NCI-H146 treated with DMSO at 0.1 percent for 48 hours (cell line): ENCODE results near the gene NUDT3.
A peak's percentile ranks its signal among the peaks of the same experiment; 100 is the strongest.
"Not testable (repeated sequence)": the region's sequence is repeated elsewhere in the genome, so short reads cannot be mapped to it uniquely, and the experiment has no call there.

ENCODE experiments used
- DNase-seq: peaks from one replicate; lab custom pipeline; 2025; ENCODE audit not compliant: unreplicated experiment; lab: John Stamatoyannopoulos, UW

The NUDT3 gene

DNA sequence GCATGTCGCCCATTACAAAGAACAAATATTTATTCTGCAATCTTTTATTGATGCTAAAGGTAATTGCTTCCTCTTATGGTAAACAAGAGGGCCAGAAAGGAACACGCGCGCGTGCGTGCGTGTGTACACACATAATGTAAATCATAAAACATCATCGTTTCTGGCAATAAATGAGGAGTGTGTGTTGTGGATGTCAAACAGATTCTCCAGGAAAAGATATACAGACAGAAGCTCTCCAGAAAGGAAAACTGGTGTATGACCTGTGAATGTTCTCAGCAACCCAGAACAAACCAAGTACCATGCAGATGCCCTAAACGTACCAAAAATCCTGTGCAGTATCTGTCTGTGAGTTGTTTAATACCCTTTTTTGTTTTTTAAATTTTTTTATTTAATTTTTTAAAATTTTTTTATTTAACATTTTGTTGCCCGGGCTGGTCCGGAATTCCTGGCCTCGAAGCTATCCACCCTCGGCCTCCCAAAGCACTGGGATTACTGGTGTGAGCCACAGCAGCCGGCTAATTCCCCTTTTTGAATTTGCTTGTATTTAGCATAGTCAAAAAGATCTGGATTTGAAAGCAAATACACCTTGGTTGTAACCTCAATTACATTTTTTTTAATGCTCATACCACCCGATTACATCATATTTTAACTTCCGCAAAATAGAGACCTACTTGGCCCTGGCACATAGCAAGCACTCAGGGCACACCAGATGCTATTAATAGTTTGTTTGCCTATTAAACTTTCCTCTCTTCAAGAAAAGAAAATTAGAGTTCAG, 909 bp upstream of the NUDT3 start:
- peak; percentile 55 for DNase-seq

DNA sequence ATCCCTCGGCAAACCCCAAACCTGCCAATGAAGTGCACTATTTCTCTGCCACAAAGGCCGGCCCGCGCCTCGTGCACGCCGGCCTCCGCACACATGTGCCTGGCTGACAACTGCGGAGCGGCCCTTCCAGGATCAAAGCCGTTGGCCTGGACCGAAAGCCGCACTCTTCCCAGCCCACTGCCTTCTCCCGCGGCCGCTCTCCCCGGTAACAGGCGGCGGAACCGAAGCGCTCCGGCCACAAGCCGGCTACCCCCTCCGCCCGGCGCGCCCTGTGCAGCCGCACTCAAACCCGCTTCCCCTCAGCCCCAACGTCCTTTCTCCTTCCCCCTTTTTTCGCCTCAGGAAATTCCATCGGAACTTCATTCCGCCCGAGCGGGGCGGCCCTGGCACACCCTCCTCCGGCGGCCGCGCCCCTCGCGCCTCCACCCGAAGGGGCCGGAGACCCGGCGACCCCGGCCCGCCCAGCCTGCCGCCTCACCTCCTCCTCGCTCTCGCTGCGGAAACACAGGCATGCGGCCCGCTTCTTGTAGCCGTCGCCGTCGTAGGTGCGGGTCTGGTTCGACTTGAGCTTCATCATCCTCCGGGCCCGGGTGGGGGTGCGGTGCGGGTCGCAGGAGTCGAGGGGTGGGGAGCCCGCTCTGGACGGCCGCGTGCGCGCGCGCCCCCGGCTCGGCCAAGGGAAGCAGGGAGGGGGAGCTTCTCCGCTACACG, 528 bp downstream of the NUDT3 start:
- peak; percentile 37 for DNase-seq

DNA sequence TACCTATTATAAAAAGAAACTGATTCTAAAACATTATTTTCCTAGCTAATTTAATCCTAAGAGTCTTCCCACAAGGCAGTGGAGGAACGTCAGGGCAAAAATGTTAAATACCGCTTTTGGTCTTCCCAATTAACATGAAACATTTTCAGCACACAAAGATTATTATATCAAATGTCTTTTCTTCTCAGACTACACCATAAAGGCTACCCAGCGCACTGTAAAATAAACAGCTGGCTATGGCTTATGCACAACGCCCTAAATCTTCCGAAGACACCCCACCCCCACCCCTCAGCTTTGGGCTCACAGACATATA, 1.0 kb downstream of the NUDT3 start:
- DNase-seq: peak; percentile 46

- peak; percentile 46 for DNase-seq
Observed at GRCh38 chr6:34390531-34391472, 1.7 kb downstream of the NUDT3 start.

DNA sequence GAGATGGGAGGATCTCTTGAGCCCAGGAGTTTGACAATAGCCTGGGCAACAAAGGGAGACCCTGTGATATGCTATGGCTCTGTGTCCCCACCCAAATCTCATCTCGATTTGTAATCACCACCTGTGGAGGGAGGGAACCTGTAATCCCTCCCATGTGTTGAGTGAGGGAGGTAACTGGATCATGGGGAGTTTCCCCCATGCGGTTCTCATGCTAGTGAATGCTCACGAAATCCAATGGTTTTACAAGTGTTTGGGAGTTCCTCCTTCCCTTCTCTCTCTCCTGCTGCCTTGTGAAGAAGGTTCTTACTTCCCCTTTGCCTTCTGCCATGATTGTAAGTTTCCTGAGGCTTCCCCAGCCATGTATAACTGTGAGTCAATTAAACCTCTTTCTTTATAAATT, 3.4 kb downstream of the NUDT3 start:
- no peak for DNase-seq

- DNase-seq: no peak
Observed at GRCh38 chr6:34388421-34388820, 4.0 kb downstream of the NUDT3 start.

GRCh38 chr6:34386316-34387137, 5.9 kb downstream of the NUDT3 start:
- DNase-seq: no peak

GRCh38 chr6:34385793-34386195, 6.7 kb downstream of the NUDT3 start:
- peak; percentile 4 for DNase-seq

DNA sequence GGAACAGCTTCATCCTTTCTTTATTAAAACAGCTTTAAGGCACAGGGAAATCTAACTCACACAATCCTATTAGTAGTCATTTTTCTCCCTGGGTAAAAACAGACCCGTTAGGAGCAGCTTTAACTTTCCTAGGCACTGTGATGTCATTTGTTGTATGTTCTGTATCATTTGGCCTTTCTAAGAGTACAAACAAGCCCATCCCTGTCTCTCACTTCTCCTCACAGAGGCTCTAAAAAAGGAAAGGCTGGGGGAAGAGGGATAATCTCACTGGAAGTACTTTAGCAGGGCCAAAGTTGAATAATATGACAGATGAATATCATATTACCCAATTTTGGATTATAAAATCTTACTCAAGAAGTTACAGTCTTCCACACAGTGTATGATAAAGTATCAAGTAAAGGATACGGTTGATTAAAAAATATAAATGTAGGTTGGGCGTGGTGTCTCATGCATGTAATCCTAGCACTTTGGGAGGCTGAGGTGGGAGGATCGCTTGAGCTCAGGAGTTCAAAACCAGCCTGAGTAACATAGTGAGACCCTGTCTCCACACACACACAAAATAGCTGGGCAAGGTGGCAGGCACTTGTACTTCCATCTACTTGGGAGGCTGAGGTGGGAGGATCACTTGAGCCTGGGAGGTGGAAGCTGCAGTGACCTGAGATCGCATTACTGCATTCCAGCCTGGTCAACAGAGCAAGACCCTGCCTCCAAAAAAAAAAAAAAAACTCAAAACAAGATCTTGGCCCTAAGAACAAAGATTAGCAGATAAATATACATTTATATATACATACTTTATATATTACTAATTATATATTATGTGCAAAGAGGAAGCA, 7.9 kb downstream of the NUDT3 start:
- no peak for DNase-seq

DNA sequence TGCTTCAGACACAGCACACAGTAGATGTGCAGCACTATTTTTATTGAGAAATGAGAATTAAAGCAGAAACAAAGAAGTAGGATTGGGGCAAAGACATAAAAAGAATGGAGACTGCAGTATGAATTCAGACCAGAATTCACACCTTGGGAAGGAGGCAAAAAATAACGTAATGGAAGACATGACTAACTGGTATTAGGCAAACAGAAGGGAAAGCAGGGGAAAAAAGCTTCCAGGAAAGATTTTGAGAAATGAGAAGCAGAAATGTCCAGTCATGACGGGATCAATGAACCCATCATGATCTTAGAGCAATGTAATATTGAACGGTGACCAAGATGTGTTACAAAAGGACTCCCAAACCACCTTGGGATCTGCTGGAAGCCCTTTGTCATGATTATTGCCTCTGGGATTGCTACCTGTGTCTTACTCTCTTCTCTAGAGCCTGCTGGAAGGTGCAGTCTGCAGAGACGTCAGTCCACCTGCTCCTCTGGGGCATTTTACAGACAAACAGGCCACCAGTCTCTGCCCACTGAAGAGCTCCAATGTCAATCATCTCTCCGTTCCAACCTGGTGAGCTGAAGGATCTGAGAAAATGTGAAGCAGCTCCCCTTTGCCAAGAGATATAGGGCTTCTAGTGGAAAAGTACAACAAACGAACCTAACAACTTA, 8.7 kb downstream of the NUDT3 start:
- no peak for DNase-seq

- DNase-seq: no peak
Observed at GRCh38 chr6:34383161-34383631, 9.3 kb downstream of the NUDT3 start.

- DNase-seq: no peak
Observed at GRCh38 chr6:34381081-34381480, 11.4 kb downstream of the NUDT3 start.

DNA sequence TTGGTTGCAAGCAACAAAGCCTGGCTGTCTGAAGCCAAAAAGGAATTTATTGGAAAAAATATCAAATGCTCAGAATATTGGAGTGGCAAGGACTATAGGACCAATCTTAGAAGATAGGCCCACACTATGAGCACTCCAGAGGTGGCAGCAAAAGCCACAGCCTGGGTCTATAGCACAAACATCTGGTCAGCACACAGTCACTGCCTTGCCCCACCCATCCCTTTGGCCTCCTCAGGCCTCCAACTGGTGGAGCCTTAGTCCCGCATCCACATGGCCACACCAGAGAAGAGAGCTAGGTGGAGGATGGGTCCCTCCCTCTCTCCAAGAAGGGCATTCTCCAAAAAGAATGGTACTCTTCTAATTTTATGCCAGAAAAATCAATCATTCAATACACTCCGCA, 14.0 kb downstream of the NUDT3 start:
- no peak for DNase-seq

GRCh38 chr6:34377984-34378383, 14.5 kb downstream of the NUDT3 start:
- DNase-seq: no peak

- not testable (repeated sequence) for DNase-seq
Observed at GRCh38 chr6:34377571-34377970, 14.9 kb downstream of the NUDT3 start.

- DNase-seq: no peak
Observed at GRCh38 chr6:34375833-34376232, 16.6 kb downstream of the NUDT3 start.

GRCh38 chr6:34374508-34374907, 18.0 kb downstream of the NUDT3 start:
- no peak for DNase-seq

DNA sequence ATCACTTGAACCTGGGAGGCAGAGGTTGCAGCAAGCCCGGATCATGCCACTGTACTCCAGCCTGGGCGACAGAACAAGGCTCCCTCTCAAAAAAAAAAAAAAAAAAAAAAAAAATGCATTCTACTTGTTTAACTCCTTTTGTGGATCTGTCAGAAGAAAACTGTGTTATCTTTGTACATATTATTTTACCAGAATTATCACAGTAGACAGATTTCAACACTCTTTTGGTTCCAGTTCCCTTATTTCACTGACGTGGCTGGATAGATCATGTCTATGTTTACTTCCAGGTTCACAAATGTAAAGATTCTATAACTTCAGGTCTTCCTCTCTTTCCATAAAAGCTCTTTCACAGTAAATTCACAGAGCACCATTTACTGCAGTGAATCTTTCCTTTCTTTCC, 18.4 kb downstream of the NUDT3 start:
- DNase-seq: no peak

DNA sequence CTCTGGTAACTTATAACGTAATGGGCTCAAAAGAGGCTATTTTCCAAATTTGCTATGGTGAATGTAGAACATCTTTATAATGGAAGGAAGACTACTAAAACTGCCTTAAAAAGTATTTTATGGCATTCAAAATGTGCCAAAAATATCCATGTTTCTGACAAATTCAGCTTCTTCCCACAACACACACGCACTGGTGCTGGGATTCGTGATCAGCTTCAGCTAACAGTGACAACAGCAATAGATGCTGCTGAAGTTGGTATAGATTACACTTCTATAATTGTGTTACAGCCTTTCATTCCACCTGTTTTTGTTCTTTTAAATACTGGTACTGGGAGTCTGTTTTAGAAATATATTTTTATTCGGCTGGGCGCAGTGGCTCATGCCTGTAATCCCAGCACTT, 19.0 kb downstream of the NUDT3 start:
- DNase-seq: no peak
